Tibial nerve (tissue), 4 donors: ENCODE results near the gene IGSF8.

ENCODE experiments used
- CTCF ChIP-seq, 5 experiments: fragments of 200-600 bp in 3 of 5; fragments of 450-650 bp in 2 of 5; sonication (generic) in 3 of 5; IDR thresholded peaks; one replicate each; pipeline ENCODE4 v1.5.1; 2016 to 2019; ENCODE audit warnings: antibody characterized with exemption in 5 of 5, mild to moderate bottlenecking in 3 of 5, moderate library complexity in 2 of 5
- EP300 ChIP-seq, 2 donors: sonication (generic); formaldehyde crosslinking; IDR thresholded peaks; one replicate each; pipeline ENCODE4 v1.6.1; 2017; ENCODE audit warnings: antibody characterized with exemption in 2 of 2, mild to moderate bottlenecking in 1 of 2

- TF ChIP-seq CTCF (IDR thresholded peaks at IDR 0.05) (no peak), EP300 (IDR thresholded peaks at IDR 0.05) (peak in 1 of 2 donors; percentile 85)
These were observed 19.3 kb upstream of the IGSF8 start for GRCh38 chr1:160117709-160118183.
